WTC11 (cell line): ENCODE data around the gene REC8. TPM values are rescaled to one million over a fixed set of nuclear protein-coding genes. Genes with fewer than 3 reads are reported as not detected.
A peak's percentile ranks its signal among the peaks of the same experiment; 100 is the strongest.

ENCODE experiments used
- AR ChIP-seq: fragments of 250-450 bp; sonication (Bioruptor Pico); IDR thresholded peaks from 2 replicates; pipeline ENCODE4 v1.9.0; 2021; ENCODE audit warnings: mild to moderate bottlenecking
- ELF4 ChIP-seq: sonication (generic); formaldehyde crosslinking; IDR thresholded peaks from 2 replicates; pipeline ENCODE4 v1.8.1; 2022; ENCODE audit warnings: low read depth, mild to moderate bottlenecking, moderate library complexity, missing genetic modification reagents
- EMX1 ChIP-seq: fragments of 250-450 bp; sonication (Bioruptor Pico); IDR thresholded peaks from 2 replicates; pipeline ENCODE4 v1.8.0; 2021; ENCODE audit warnings: mild to moderate bottlenecking
- FOXJ3 ChIP-seq: sonication (generic); formaldehyde crosslinking; IDR thresholded peaks from 2 replicates; pipeline ENCODE4 v1.9.0; 2021; ENCODE audit warnings: missing genetic modification reagents, mild to moderate bottlenecking, borderline replicate concordance
- FOXK1 ChIP-seq: sonication (generic); formaldehyde crosslinking; IDR thresholded peaks from 2 replicates; pipeline ENCODE4 v1.8.0; 2022; ENCODE audit warnings: mild to moderate bottlenecking, moderate library complexity, missing genetic modification reagents
- FOXP1 ChIP-seq: sonication (generic); formaldehyde crosslinking; IDR thresholded peaks from 2 replicates; pipeline ENCODE4 v1.8.0; 2022; ENCODE audit warnings: missing genetic modification reagents, mild to moderate bottlenecking, moderate library complexity, borderline replicate concordance
- GRHL2 ChIP-seq: fragments of 250-450 bp; sonication (Bioruptor Pico); IDR thresholded peaks from 2 replicates; pipeline ENCODE4 v1.8.0; 2022; ENCODE audit warnings: mild to moderate bottlenecking, moderate library complexity; ENCODE audit not compliant: insufficient replicate concordance, severe bottlenecking
- JAZF1 ChIP-seq: fragments of 250-450 bp; sonication (Bioruptor Pico); IDR thresholded peaks from 2 replicates; pipeline ENCODE4 v1.9.0; 2021; ENCODE audit warnings: moderate library complexity, mild to moderate bottlenecking, inconsistent platforms
- MAX ChIP-seq: sonication (generic); formaldehyde crosslinking; IDR thresholded peaks from 2 replicates; pipeline ENCODE4 v1.8.0; 2022; ENCODE audit warnings: mild to moderate bottlenecking, missing genetic modification reagents
- MLX ChIP-seq: sonication (generic); formaldehyde crosslinking; IDR thresholded peaks from 2 replicates; pipeline ENCODE4 v1.8.1; 2023; ENCODE audit warnings: mild to moderate bottlenecking, missing genetic modification reagents, moderate library complexity
- NFE2L1 ChIP-seq: sonication (generic); formaldehyde crosslinking; IDR thresholded peaks from 2 replicates; pipeline ENCODE4 v1.8.1; 2023; ENCODE audit warnings: missing genetic modification reagents
- SOX15 ChIP-seq: fragments of 250-450 bp; sonication (Bioruptor Pico); IDR thresholded peaks from 2 replicates; pipeline ENCODE4 v1.9.0; 2021; ENCODE audit warnings: mild to moderate bottlenecking
- TEAD4 ChIP-seq: sonication (generic); formaldehyde crosslinking; IDR thresholded peaks from 2 replicates; pipeline ENCODE4 v1.8.0; 2022; ENCODE audit warnings: mild to moderate bottlenecking, missing genetic modification reagents
- TP53 ChIP-seq: sonication (generic); formaldehyde crosslinking; IDR thresholded peaks from 2 replicates; pipeline ENCODE4 v1.8.1; 2023; ENCODE audit warnings: mild to moderate bottlenecking, missing genetic modification reagents
- ZNF425 ChIP-seq: fragments of 250-450 bp; sonication (Bioruptor Pico); conservative IDR thresholded peaks from 2 replicates; pipeline ENCODE4 v1.9.0; 2021; ENCODE audit warnings: mild to moderate bottlenecking
- total RNA-seq: library from RNA; stranded (reverse); gene quantifications from 3 replicates; pipeline ENCODE4 v1.2.3, GENCODE V29; 2021
- TF ChIP-seq, protein P1 (sequence below): sonication (generic); formaldehyde crosslinking; IDR thresholded peaks from 2 replicates; pipeline ENCODE4 v1.8.0; 2023; ENCODE audit warnings: missing genetic modification reagents, mild to moderate bottlenecking, borderline replicate concordance
- TF ChIP-seq, protein P2 (sequence below): sonication (generic); formaldehyde crosslinking; IDR thresholded peaks from 2 replicates; pipeline ENCODE4 v1.8.1; 2023; ENCODE audit warnings: mild to moderate bottlenecking, missing genetic modification reagents, borderline replicate concordance
- TF ChIP-seq, protein P3 (sequence below): fragments of 250-450 bp; sonication (Bioruptor Pico); IDR thresholded peaks from 2 replicates; pipeline ENCODE4 v1.9.0; 2021; ENCODE audit warnings: mild to moderate bottlenecking, borderline replicate concordance

The REC8 gene
- total RNA-seq, 1 experiment from 2014 or later: 32.2 TPM

DNA sequence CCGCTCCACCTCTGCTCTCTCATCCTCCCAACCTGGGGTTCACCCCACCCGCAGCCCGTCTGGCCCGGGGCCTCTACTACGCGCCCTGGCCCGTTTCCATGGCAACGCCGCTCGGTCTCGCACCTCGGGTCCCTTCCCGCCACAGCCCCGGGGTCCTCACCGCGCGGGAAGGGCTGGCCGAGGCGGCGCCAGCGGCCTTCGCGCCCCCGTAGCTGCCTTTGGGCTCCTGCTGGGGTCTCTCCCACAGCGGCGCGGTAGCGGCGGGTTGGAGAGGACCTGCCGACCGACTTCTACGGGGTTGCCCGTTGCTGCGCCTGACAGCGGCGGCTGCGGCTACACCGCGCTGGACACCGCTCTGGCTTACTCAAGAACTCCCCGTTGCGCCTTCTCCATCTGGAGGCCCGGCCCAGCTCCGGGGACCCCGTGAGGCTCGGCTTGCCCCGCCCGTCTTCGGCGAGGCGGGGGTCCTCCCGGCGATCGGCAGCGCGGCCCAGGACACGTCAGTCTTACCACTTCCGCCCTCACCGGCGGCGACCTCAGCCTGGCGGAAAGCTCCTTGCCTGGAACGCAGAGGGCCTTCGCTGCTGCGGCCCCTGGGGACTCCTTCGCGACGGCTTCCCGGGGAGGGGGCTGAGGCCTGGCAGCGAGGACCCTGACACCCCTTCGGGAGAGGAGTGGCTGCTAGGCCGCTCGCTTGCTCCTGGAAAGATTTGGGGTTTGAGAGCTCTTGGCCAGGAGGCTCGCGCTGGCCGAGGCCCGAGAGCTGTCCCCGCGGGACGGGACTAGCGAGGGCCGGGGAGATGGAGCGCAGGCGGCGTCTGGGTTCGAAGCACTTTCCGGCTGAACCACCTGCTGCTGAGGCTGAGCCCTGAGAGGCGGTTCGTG lies 23.5 kb downstream of the REC8 start, which contains the start of gene TM9SF1 (continued):
- no peak for TF ChIP-seq GRHL2
- no peak for TF ChIP-seq FOXK1
- TF ChIP-seq NFE2L1 (CRISPR knock-in tag): peak; percentile 87
- TF ChIP-seq EMX1: no peak
- TF ChIP-seq, protein P1, sequence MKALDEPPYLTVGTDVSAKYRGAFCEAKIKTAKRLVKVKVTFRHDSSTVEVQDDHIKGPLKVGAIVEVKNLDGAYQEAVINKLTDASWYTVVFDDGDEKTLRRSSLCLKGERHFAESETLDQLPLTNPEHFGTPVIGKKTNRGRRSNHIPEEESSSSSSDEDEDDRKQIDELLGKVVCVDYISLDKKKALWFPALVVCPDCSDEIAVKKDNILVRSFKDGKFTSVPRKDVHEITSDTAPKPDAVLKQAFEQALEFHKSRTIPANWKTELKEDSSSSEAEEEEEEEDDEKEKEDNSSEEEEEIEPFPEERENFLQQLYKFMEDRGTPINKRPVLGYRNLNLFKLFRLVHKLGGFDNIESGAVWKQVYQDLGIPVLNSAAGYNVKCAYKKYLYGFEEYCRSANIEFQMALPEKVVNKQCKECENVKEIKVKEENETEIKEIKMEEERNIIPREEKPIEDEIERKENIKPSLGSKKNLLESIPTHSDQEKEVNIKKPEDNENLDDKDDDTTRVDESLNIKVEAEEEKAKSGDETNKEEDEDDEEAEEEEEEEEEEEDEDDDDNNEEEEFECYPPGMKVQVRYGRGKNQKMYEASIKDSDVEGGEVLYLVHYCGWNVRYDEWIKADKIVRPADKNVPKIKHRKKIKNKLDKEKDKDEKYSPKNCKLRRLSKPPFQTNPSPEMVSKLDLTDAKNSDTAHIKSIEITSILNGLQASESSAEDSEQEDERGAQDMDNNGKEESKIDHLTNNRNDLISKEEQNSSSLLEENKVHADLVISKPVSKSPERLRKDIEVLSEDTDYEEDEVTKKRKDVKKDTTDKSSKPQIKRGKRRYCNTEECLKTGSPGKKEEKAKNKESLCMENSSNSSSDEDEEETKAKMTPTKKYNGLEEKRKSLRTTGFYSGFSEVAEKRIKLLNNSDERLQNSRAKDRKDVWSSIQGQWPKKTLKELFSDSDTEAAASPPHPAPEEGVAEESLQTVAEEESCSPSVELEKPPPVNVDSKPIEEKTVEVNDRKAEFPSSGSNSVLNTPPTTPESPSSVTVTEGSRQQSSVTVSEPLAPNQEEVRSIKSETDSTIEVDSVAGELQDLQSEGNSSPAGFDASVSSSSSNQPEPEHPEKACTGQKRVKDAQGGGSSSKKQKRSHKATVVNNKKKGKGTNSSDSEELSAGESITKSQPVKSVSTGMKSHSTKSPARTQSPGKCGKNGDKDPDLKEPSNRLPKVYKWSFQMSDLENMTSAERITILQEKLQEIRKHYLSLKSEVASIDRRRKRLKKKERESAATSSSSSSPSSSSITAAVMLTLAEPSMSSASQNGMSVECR: peak; percentile 89; the same call in 1 of the 2 replicates
- no peak for TF ChIP-seq ELF4 (CRISPR knock-in tag)
- peak; percentile 56; the same call in 1 of the 2 replicates for TF ChIP-seq TEAD4 (CRISPR knock-in tag)
- no peak for TF ChIP-seq MLX (CRISPR knock-in tag)
- peak; percentile 54; the same call in 1 of the 2 replicates for TF ChIP-seq FOXP1 (CRISPR knock-in tag)
- TF ChIP-seq SOX15 (CRISPR knock-in tag): no peak
- peak; percentile 99 for TF ChIP-seq MAX
- TF ChIP-seq FOXJ3 (CRISPR knock-in tag): 0 out of 2 replicates have a peak, but pooled peaks have one; percentile 25
- TF ChIP-seq AR (CRISPR knock-in tag): no peak
- TF ChIP-seq, protein P2, sequence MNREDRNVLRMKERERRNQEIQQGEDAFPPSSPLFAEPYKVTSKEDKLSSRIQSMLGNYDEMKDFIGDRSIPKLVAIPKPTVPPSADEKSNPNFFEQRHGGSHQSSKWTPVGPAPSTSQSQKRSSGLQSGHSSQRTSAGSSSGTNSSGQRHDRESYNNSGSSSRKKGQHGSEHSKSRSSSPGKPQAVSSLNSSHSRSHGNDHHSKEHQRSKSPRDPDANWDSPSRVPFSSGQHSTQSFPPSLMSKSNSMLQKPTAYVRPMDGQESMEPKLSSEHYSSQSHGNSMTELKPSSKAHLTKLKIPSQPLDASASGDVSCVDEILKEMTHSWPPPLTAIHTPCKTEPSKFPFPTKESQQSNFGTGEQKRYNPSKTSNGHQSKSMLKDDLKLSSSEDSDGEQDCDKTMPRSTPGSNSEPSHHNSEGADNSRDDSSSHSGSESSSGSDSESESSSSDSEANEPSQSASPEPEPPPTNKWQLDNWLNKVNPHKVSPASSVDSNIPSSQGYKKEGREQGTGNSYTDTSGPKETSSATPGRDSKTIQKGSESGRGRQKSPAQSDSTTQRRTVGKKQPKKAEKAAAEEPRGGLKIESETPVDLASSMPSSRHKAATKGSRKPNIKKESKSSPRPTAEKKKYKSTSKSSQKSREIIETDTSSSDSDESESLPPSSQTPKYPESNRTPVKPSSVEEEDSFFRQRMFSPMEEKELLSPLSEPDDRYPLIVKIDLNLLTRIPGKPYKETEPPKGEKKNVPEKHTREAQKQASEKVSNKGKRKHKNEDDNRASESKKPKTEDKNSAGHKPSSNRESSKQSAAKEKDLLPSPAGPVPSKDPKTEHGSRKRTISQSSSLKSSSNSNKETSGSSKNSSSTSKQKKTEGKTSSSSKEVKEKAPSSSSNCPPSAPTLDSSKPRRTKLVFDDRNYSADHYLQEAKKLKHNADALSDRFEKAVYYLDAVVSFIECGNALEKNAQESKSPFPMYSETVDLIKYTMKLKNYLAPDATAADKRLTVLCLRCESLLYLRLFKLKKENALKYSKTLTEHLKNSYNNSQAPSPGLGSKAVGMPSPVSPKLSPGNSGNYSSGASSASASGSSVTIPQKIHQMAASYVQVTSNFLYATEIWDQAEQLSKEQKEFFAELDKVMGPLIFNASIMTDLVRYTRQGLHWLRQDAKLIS: 0 out of 2 replicates have a peak, but pooled peaks have one; percentile 56
- TF ChIP-seq JAZF1 (CRISPR knock-in tag): no peak
- no peak for TF ChIP-seq ZNF425
- TF ChIP-seq, protein P3, sequence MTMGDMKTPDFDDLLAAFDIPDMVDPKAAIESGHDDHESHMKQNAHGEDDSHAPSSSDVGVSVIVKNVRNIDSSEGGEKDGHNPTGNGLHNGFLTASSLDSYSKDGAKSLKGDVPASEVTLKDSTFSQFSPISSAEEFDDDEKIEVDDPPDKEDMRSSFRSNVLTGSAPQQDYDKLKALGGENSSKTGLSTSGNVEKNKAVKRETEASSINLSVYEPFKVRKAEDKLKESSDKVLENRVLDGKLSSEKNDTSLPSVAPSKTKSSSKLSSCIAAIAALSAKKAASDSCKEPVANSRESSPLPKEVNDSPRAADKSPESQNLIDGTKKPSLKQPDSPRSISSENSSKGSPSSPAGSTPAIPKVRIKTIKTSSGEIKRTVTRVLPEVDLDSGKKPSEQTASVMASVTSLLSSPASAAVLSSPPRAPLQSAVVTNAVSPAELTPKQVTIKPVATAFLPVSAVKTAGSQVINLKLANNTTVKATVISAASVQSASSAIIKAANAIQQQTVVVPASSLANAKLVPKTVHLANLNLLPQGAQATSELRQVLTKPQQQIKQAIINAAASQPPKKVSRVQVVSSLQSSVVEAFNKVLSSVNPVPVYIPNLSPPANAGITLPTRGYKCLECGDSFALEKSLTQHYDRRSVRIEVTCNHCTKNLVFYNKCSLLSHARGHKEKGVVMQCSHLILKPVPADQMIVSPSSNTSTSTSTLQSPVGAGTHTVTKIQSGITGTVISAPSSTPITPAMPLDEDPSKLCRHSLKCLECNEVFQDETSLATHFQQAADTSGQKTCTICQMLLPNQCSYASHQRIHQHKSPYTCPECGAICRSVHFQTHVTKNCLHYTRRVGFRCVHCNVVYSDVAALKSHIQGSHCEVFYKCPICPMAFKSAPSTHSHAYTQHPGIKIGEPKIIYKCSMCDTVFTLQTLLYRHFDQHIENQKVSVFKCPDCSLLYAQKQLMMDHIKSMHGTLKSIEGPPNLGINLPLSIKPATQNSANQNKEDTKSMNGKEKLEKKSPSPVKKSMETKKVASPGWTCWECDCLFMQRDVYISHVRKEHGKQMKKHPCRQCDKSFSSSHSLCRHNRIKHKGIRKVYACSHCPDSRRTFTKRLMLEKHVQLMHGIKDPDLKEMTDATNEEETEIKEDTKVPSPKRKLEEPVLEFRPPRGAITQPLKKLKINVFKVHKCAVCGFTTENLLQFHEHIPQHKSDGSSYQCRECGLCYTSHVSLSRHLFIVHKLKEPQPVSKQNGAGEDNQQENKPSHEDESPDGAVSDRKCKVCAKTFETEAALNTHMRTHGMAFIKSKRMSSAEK: no peak
- TF ChIP-seq TP53 (CRISPR knock-in tag): peak; percentile 89; the same call in 1 of the 2 replicates
